Measurements from ENCODE around the gene PLPPR2. TPM values are rescaled to one million over a fixed set of nuclear protein-coding genes. Genes with fewer than 3 reads are reported as not detected.
A peak's percentile ranks its signal among the peaks of the same experiment; 100 is the strongest.
"Not testable (repeated sequence)": the region's sequence is repeated elsewhere in the genome, so short reads cannot be mapped to it uniquely, and the experiment has no call there.

PLPPR2 gene
- total RNA-seq, 4 donors from 2014 or later: 6.0 to 18.4 (median 8.9) TPM

- 84 to 100% methylated on average over 2 to 4 of the region's 4 CpGs for WGBS, 2 donors
- no peak for TF ChIP-seq CTCF (IDR thresholded peaks at IDR 0.05)
- peaks cover 13 to 20% of the 10 kb centered on the region in 2 donors for H3K4me1 ChIP-seq
- no peaks in the 10 kb centered on the region for H3K27me3 ChIP-seq
- no peak overlapping the region for H3K4me3 ChIP-seq (replicated peaks in 1 of 3)
- no peaks in the 10 kb centered on the region for H3K9me3 ChIP-seq
- H3K27ac ChIP-seq: no peak overlapping the region
- DNase-seq: no peak
- intact Hi-C loops (cut with DNase I): loop anchor here (10.0 kb wide), 1 partner anchor 54 kb away; the partner anchor contains the start of gene TSPAN16
- H3K36me3 ChIP-seq: no peaks in the 10 kb centered on the region
These were observed 6.1 kb upstream of the PLPPR2 start for GRCh38 chr19:11349171-11349570.

GRCh38 chr19:11354102-11354501, 1.1 kb upstream of the PLPPR2 start:
- H3K4me3 ChIP-seq (replicated peaks in 1 of 3); H3K36me3 ChIP-seq; H3K27ac ChIP-seq; intact Hi-C loops (cut with DNase I); H3K27me3 ChIP-seq; H3K9me3 ChIP-seq; DNase-seq: not testable (repeated sequence)
- 95% methylated on average over 4 of the region's 4 CpGs for WGBS, 2 donors
- H3K4me1 ChIP-seq: peaks cover 9 to 12% of the 10 kb centered on the region in 2 donors

GRCh38 chr19:11356074-11356397, 804 bp downstream of the PLPPR2 start:
- Histone ChIP-seq H3K27ac (peak overlapping the region in 1 of 3 donors; percentile 53), H3K9me3 (no peaks in the 10 kb centered on the region), H3K27me3 (no peaks in the 10 kb centered on the region), H3K36me3 (no peaks in the 10 kb centered on the region), H3K4me3 (replicated peaks in 1 of 3) (peak overlapping the region in 1 of 3 donors; percentile 72), H3K4me1 (peaks cover 9 to 15% of the 10 kb centered on the region in 2 donors)
- DNase-seq: no peak
- intact Hi-C loops (cut with DNase I): no loop called here
- no peak for TF ChIP-seq CTCF (IDR thresholded peaks at IDR 0.05)
- TF ChIP-seq POLR2A (IDR thresholded peaks at IDR 0.05): no peak
- 78 to 87% methylated on average over 4 to 6 of the region's 6 CpGs for WGBS, 2 donors

- peaks cover 9 to 21% of the 10 kb centered on the region in 2 donors for H3K4me1 ChIP-seq
- no peak overlapping the region for H3K27ac ChIP-seq
- no peak for DNase-seq
- TF ChIP-seq POLR2A (IDR thresholded peaks at IDR 0.05) (no peak), CTCF (IDR thresholded peaks at IDR 0.05) (no peak)
- 72 to 80% methylated on average over 6 to 11 of the region's 11 CpGs for WGBS, 2 donors
- intact Hi-C loops (cut with DNase I): no loop called here
- no peak overlapping the region for H3K4me3 ChIP-seq (replicated peaks in 1 of 3)
- no peaks in the 10 kb centered on the region for H3K36me3 ChIP-seq
- no peaks in the 10 kb centered on the region for H3K9me3 ChIP-seq
- H3K27me3 ChIP-seq: no peaks in the 10 kb centered on the region
These were observed 1.7 kb downstream of the PLPPR2 start for GRCh38 chr19:11356676-11357550.

GRCh38 chr19:11359421-11359820, 4.2 kb downstream of the PLPPR2 start:
- TF ChIP-seq POLR2A (IDR thresholded peaks at IDR 0.05) (no peak), CTCF (IDR thresholded peaks at IDR 0.05) (no peak)
- intact Hi-C loops (cut with DNase I): no loop called here
- no peaks in the 10 kb centered on the region for H3K36me3 ChIP-seq

More at GRCh38 chr19:11359421-11359820, 4.2 kb downstream of the PLPPR2 start:
- no peaks in the 10 kb centered on the region for H3K27me3 ChIP-seq
- no peak overlapping the region for H3K4me3 ChIP-seq (replicated peaks in 1 of 3)
- DNase-seq: no peak
- H3K4me1 ChIP-seq: peaks cover 9 to 21% of the 10 kb centered on the region in 2 donors
- no peaks in the 10 kb centered on the region for H3K9me3 ChIP-seq
- no peak overlapping the region for H3K27ac ChIP-seq
- 86 to 94% methylated on average over 10 to 11 of the region's 11 CpGs for WGBS, 2 donors
